ENCODE measurements around the gene NTM.

The NTM gene

DNA sequence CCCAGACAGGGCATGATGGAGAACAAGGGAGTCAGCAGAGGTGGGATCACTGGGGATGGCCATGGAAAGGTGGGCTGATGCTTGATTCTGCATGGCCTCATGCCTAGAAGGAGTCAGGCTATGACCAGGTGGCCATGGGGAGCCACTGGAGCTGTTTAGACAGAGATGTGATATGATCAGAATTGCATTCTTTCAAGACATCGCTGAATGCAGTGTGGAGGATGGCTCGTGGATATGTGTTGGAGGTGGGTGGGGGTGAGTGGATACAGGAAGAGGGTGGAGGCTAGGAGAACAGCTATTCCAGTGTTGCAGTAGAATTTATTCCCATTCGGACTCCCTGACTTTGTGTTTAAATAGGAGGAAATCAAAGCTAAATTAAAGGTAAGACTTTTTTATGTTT, 841.1 kb downstream of the NTM start:
- no peak overlapping the region for H3K4me3 ChIP-seq (replicated peaks; ENCODE audit: insufficient read depth, low read length)
- TF ChIP-seq GABPA (IDR thresholded peaks at IDR 0.05; ENCODE audit: low read depth) (no peak), POLR2AphosphoS5 (IDR thresholded peaks at IDR 0.05; ENCODE audit: low read depth) (no peak)
- TF ChIP-seq, protein P1, sequence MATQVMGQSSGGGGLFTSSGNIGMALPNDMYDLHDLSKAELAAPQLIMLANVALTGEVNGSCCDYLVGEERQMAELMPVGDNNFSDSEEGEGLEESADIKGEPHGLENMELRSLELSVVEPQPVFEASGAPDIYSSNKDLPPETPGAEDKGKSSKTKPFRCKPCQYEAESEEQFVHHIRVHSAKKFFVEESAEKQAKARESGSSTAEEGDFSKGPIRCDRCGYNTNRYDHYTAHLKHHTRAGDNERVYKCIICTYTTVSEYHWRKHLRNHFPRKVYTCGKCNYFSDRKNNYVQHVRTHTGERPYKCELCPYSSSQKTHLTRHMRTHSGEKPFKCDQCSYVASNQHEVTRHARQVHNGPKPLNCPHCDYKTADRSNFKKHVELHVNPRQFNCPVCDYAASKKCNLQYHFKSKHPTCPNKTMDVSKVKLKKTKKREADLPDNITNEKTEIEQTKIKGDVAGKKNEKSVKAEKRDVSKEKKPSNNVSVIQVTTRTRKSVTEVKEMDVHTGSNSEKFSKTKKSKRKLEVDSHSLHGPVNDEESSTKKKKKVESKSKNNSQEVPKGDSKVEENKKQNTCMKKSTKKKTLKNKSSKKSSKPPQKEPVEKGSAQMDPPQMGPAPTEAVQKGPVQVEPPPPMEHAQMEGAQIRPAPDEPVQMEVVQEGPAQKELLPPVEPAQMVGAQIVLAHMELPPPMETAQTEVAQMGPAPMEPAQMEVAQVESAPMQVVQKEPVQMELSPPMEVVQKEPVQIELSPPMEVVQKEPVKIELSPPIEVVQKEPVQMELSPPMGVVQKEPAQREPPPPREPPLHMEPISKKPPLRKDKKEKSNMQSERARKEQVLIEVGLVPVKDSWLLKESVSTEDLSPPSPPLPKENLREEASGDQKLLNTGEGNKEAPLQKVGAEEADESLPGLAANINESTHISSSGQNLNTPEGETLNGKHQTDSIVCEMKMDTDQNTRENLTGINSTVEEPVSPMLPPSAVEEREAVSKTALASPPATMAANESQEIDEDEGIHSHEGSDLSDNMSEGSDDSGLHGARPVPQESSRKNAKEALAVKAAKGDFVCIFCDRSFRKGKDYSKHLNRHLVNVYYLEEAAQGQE (IDR thresholded peaks at IDR 0.05; ENCODE audit: insufficient replicate concordance, low read depth): no peak
- TF ChIP-seq, protein P2, sequence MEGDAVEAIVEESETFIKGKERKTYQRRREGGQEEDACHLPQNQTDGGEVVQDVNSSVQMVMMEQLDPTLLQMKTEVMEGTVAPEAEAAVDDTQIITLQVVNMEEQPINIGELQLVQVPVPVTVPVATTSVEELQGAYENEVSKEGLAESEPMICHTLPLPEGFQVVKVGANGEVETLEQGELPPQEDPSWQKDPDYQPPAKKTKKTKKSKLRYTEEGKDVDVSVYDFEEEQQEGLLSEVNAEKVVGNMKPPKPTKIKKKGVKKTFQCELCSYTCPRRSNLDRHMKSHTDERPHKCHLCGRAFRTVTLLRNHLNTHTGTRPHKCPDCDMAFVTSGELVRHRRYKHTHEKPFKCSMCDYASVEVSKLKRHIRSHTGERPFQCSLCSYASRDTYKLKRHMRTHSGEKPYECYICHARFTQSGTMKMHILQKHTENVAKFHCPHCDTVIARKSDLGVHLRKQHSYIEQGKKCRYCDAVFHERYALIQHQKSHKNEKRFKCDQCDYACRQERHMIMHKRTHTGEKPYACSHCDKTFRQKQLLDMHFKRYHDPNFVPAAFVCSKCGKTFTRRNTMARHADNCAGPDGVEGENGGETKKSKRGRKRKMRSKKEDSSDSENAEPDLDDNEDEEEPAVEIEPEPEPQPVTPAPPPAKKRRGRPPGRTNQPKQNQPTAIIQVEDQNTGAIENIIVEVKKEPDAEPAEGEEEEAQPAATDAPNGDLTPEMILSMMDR (IDR thresholded peaks at IDR 0.05; ENCODE audit: insufficient read depth, low read length): no peak
- no peak overlapping the region for H3K27ac ChIP-seq (replicated peaks)
- DNase-seq (ENCODE audit: low read depth in 1 of 2, low spot score in 1 of 2): no peak
- H3K27me3 ChIP-seq (ENCODE audit: insufficient read depth, poor library complexity, severe bottlenecking): no peaks in the 10 kb centered on the region

DNA sequence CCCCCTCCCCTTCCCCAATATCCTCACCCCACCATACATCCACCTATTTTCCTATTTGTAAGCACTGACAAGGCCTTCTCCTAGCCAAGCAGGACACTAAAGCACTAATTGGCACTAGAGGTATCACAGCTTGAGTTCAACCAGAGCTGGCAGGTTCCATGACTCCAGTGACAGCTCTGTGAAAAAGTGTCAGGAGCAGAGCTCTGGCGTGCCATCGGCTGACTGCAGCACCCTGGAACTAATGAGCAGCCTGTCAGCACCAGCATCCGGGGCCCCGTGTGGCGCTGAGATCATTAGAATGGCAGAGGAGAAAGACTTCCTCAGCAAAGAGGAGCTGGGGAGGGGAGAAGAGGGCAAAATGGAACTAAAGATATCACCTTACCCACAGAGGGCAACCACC, 847.4 kb downstream of the NTM start:
- Histone ChIP-seq H3K4me3 (replicated peaks; ENCODE audit: insufficient read depth, low read length) (no peak overlapping the region), H3K27ac (replicated peaks) (no peak overlapping the region), H3K27me3 (ENCODE audit: insufficient read depth, poor library complexity, severe bottlenecking) (no peaks in the 10 kb centered on the region)
- DNase-seq (ENCODE audit: low read depth in 1 of 2, low spot score in 1 of 2): no peak
- TF ChIP-seq, protein P2 (IDR thresholded peaks at IDR 0.05; ENCODE audit: insufficient read depth, low read length): no peak

DNA sequence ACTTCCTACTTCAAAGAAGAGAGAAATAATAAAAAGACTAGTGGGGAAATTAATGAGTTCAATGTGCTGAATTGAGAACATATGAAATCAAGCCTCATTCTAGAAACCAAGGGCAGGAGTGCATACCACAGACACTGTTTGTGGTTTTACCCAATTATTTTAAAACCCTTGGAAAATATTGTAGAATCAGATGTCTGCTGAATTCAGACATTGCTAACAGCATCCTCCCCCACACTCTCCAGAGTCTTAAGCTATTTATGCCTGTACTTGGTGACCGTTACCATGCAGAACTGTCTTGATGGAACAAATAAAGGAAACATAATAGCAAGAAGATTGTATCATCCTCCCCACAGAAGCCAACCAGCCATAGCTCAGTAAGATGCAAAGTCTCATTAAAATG, 850.1 kb downstream of the NTM start:
- no peak for DNase-seq (ENCODE audit: low read depth in 1 of 2, low spot score in 1 of 2)
- H3K4me3 ChIP-seq (replicated peaks; ENCODE audit: insufficient read depth, low read length): no peak overlapping the region
- TF ChIP-seq, protein P1 (IDR thresholded peaks at IDR 0.05; ENCODE audit: insufficient replicate concordance, low read depth): no peak

DNA sequence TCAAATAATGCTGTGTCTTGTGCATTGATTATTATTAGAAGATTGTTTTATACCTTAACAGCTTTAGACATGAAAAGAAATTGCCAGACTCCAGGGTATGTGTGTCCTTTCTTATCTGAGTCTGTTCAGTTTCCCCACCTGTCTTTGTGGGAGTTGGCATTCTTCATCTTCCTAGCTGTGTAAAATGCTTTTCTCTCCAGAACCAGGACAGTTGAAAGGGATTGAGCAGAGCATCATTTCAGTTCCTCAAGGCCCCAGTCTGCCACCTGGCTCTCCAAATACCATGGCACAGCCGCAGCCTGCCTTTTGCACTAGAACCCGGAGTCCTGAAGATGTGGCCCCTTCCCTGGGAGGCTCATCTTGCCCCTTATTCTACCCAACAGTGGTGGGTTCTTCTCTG, 851.9 kb downstream of the NTM start:
- Histone ChIP-seq H3K4me3 (replicated peaks; ENCODE audit: insufficient read depth, low read length) (no peak overlapping the region), H3K27ac (replicated peaks) (no peak overlapping the region), H3K27me3 (ENCODE audit: insufficient read depth, poor library complexity, severe bottlenecking) (no peaks in the 10 kb centered on the region)
- TF ChIP-seq, protein P1 (IDR thresholded peaks at IDR 0.05; ENCODE audit: insufficient replicate concordance, low read depth): no peak
- TF ChIP-seq GABPA (IDR thresholded peaks at IDR 0.05; ENCODE audit: low read depth) (no peak), POLR2AphosphoS5 (IDR thresholded peaks at IDR 0.05; ENCODE audit: low read depth) (no peak), SPI1 (IDR thresholded peaks at IDR 0.05; ENCODE audit: borderline replicate concordance, low read depth) (no peak)
- TF ChIP-seq, protein P2 (IDR thresholded peaks at IDR 0.05; ENCODE audit: insufficient read depth, low read length): no peak
- no peak for DNase-seq (ENCODE audit: low read depth in 1 of 2, low spot score in 1 of 2)

More for the DNA sequence above, 850.1 kb downstream of the NTM start:
- no peaks in the 10 kb centered on the region for H3K27me3 ChIP-seq (ENCODE audit: insufficient read depth, poor library complexity, severe bottlenecking)
- H3K27ac ChIP-seq (replicated peaks): no peak overlapping the region
